ENCODE results near the gene PA2G4.
A peak's percentile ranks its signal among the peaks of the same experiment; 100 is the strongest.

The PA2G4 gene

GRCh38 chr12:56126732-56127239, 22.4 kb downstream of the PA2G4 start:
- DNase-seq (ENCODE audit: low read depth) = no peak

GRCh38 chr12:56127485-56127887, 23.1 kb downstream of the PA2G4 start:
- no peak for DNase-seq (ENCODE audit: low read depth)

- DNase-seq (ENCODE audit: low read depth) = peak; percentile 100
These were observed 23.7 kb downstream of the PA2G4 start, which contains the start of gene ESYT1 for GRCh38 chr12:56127888-56128669. Gene ESYT1 (plus strand): TSS chr12:56128267. CDS start chr12:56128320, 53 bp downstream.

GRCh38 chr12:56128670-56129205, 24.4 kb downstream of the PA2G4 start:
- DNase-seq (ENCODE audit: low read depth) = peak; percentile 32

GRCh38 chr12:56129206-56129941, 25.0 kb downstream of the PA2G4 start:
- DNase-seq (ENCODE audit: low read depth) = peak; percentile 70

GRCh38 chr12:56129942-56130495, 25.7 kb downstream of the PA2G4 start:
- no peak for DNase-seq (ENCODE audit: low read depth)

GRCh38 chr12:56130876-56131275, 26.5 kb downstream of the PA2G4 start:
- DNase-seq (ENCODE audit: low read depth) = no peak

GRCh38 chr12:56134897-56135296, 30.5 kb downstream of the PA2G4 start:
- DNase-seq (ENCODE audit: low read depth) = no peak

GRCh38 chr12:56137853-56138571, 33.7 kb downstream of the PA2G4 start:
- DNase-seq (ENCODE audit: low read depth) = no peak

GRCh38 chr12:56141946-56142784, 37.8 kb downstream of the PA2G4 start:
- DNase-seq (ENCODE audit: low read depth) = no peak

- DNase-seq (ENCODE audit: low read depth) = no peak
These were observed 38.9 kb downstream of the PA2G4 start for GRCh38 chr12:56143217-56143616.

- no peak for DNase-seq (ENCODE audit: low read depth)
These were observed 39.5 kb downstream of the PA2G4 start for GRCh38 chr12:56143870-56144269.

- DNase-seq (ENCODE audit: low read depth) = no peak
These were observed 40.9 kb downstream of the PA2G4 start for GRCh38 chr12:56145217-56145616.

- no peak for DNase-seq (ENCODE audit: low read depth)
These were observed 42.4 kb downstream of the PA2G4 start for GRCh38 chr12:56146492-56147460.

- DNase-seq (ENCODE audit: low read depth) = peak; percentile 30
These were observed 46.2 kb downstream of the PA2G4 start for GRCh38 chr12:56150563-56150962.

GRCh38 chr12:56151672-56152131, 47.3 kb downstream of the PA2G4 start:
- no peak for DNase-seq (ENCODE audit: low read depth)

- peak; percentile 92 for DNase-seq (ENCODE audit: low read depth)
These were observed 47.9 kb downstream of the PA2G4 start, which contains the start of gene MYL6B for GRCh38 chr12:56152132-56152755. Gene MYL6B (plus strand): TSS chr12:56152587. CDS start chr12:56153919, 1,332 bp downstream.

- DNase-seq (ENCODE audit: low read depth) = no peak
These were observed 48.7 kb downstream of the PA2G4 start for GRCh38 chr12:56152756-56153677.

Data from EH (cell line).